Neural cell (in vitro differentiated cells): ENCODE measurements around the gene PPP3CA. TPM values are rescaled to one million over a fixed set of nuclear protein-coding genes. Genes with fewer than 3 reads are reported as not detected.
A peak's percentile ranks its signal among the peaks of the same experiment; 100 is the strongest.

ENCODE experiments used
- H2AFZ ChIP-seq: fragments of 200-600, 300-800 bp; sonication (generic), shearing (Covaris generic); 2 replicates; pipeline ENCODE4 v1.6.0; 2014; ENCODE audit warnings: low read depth, mild to moderate bottlenecking, antibody characterized with exemption, low read length, moderate library complexity
- H3F3A ChIP-seq: fragments of 200-600 bp; shearing (Covaris generic); 2 replicates; pipeline ENCODE4 v1.6.1; 2016; ENCODE audit warnings: mild to moderate bottlenecking, moderate library complexity, mixed read lengths, antibody characterized with exemption, low read length; ENCODE audit not compliant: insufficient read depth, poor library complexity, severe bottlenecking
- H3K27ac ChIP-seq: fragments of 200-600, 300-800 bp; sonication (generic), shearing (Covaris generic); 2 replicates; pipeline ENCODE4 v1.5.1; 2014; ENCODE audit warnings: mild to moderate bottlenecking, low read length, moderate library complexity
- H3K27me3 ChIP-seq: fragments of 300-800, 200-600 bp; sonication (generic), shearing (Covaris generic); 2 replicates; pipeline ENCODE4 v1.6.0; 2014; ENCODE audit warnings: mild to moderate bottlenecking, low read depth, low read length, moderate library complexity; ENCODE audit not compliant: insufficient read depth
- H3K36me3 ChIP-seq: fragments of 300-800, 200-600 bp; sonication (generic), shearing (Covaris generic); 2 replicates; pipeline ENCODE4 v1.5.1; 2014; ENCODE audit warnings: mild to moderate bottlenecking, antibody characterized with exemption, low read length, moderate library complexity; ENCODE audit not compliant: insufficient read depth
- H3K4me2 ChIP-seq: fragments of 300-800, 200-600 bp; sonication (generic), shearing (Covaris generic); 2 replicates; pipeline ENCODE4 v1.6.0; 2014; ENCODE audit warnings: mild to moderate bottlenecking, low read length
- H3K4me3 ChIP-seq: fragments of 300-800, 200-600 bp; sonication (generic), shearing (Covaris generic); 2 replicates; pipeline ENCODE4 v1.5.1; 2014; ENCODE audit warnings: mild to moderate bottlenecking, low read length, moderate library complexity
- H3K79me2 ChIP-seq: fragments of 200-600 bp; shearing (Covaris generic); replicated peaks from 2 replicates; pipeline ENCODE4 v1.6.0; 2014; ENCODE audit warnings: mild to moderate bottlenecking, low read length, moderate library complexity; ENCODE audit not compliant: insufficient read depth
- H3K9ac ChIP-seq: fragments of 300-800, 200-600 bp; sonication (generic), shearing (Covaris generic); 2 replicates; pipeline ENCODE4 v1.6.1; 2016; ENCODE audit warnings: mild to moderate bottlenecking, low read length, mixed read lengths
- H3K9me2 ChIP-seq: fragments of 200-600 bp; shearing (Covaris generic); 2 replicates; pipeline ENCODE4 v1.6.1; 2016; ENCODE audit warnings: mild to moderate bottlenecking, low read length, mixed read lengths; ENCODE audit not compliant: insufficient read depth
- H3K9me3 ChIP-seq: fragments of 200-600, 300-800 bp; sonication (generic), shearing (Covaris generic); 2 replicates; pipeline ENCODE4 v1.6.1; 2016; ENCODE audit warnings: mild to moderate bottlenecking, mixed run types, low read length, moderate library complexity, mixed read lengths
- H4K20me1 ChIP-seq: fragments of 200-600 bp; shearing (Covaris generic); 2 replicates; pipeline ENCODE4 v1.6.1; 2016; ENCODE audit warnings: mild to moderate bottlenecking, mixed run types; ENCODE audit not compliant: insufficient read depth
- EP300 ChIP-seq: fragments of 450-650 bp; conservative IDR thresholded peaks from 2 replicates; pipeline ENCODE4 v1.6.1; 2014; ENCODE audit warnings: antibody characterized with exemption, mild to moderate bottlenecking, moderate library complexity; ENCODE audit not compliant: poor library complexity, severe bottlenecking
- EZH2 ChIP-seq: fragments of 200-600, 300-800 bp; shearing (Covaris generic), sonication (generic); IDR thresholded peaks from 2 replicates; pipeline ENCODE4 v1.6.1; 2014; ENCODE audit warnings: antibody characterized with exemption, low read length, borderline replicate concordance, mild to moderate bottlenecking; ENCODE audit not compliant: insufficient read depth, poor library complexity, severe bottlenecking
- MXI1 ChIP-seq: fragments of 450-650 bp; conservative IDR thresholded peaks from 2 replicates; pipeline ENCODE4 v1.6.1; 2014; ENCODE audit warnings: antibody characterized with exemption, mild to moderate bottlenecking; ENCODE audit not compliant: poor library complexity, severe bottlenecking
- POLR2AphosphoS5 ChIP-seq: IDR thresholded peaks from 2 replicates; pipeline ENCODE4 v1.6.1; 2012
- RAD21 ChIP-seq: fragments of 450-650 bp; conservative IDR thresholded peaks from 2 replicates; pipeline ENCODE4 v1.6.1; 2014; ENCODE audit warnings: antibody characterized with exemption, mild to moderate bottlenecking, moderate library complexity
- SMC3 ChIP-seq: fragments of 450-650 bp; conservative IDR thresholded peaks from 2 replicates; pipeline ENCODE4 v1.6.1; 2014; ENCODE audit warnings: antibody characterized with exemption, mild to moderate bottlenecking, moderate library complexity; ENCODE audit not compliant: poor library complexity
- TAF1 ChIP-seq: IDR thresholded peaks from 2 replicates; pipeline ENCODE4 v1.6.1; 2012; ENCODE audit warnings: low read depth
- polyA plus RNA-seq: library from polyadenylated mRNA; depleted of rRNA; stranded (reverse); fragments of >200 nt; gene quantifications from 2 replicates; pipeline ENCODE4 v1.2.3, GENCODE V29; 2014
- TF ChIP-seq, protein P1 (sequence below): fragments of 450-650 bp; IDR thresholded peaks from 2 replicates; pipeline ENCODE4 v1.5.1; 2014; ENCODE audit warnings: antibody characterized with exemption, mild to moderate bottlenecking, moderate library complexity; ENCODE audit not compliant: poor library complexity, severe bottlenecking
- TF ChIP-seq, protein P2 (sequence below): IDR thresholded peaks from 2 replicates; pipeline ENCODE4 v1.6.1; 2012; ENCODE audit warnings: borderline replicate concordance

Gene PPP3CA
- polyA plus RNA-seq, 1 donor from 2014 or later: 78.2 TPM

DNA sequence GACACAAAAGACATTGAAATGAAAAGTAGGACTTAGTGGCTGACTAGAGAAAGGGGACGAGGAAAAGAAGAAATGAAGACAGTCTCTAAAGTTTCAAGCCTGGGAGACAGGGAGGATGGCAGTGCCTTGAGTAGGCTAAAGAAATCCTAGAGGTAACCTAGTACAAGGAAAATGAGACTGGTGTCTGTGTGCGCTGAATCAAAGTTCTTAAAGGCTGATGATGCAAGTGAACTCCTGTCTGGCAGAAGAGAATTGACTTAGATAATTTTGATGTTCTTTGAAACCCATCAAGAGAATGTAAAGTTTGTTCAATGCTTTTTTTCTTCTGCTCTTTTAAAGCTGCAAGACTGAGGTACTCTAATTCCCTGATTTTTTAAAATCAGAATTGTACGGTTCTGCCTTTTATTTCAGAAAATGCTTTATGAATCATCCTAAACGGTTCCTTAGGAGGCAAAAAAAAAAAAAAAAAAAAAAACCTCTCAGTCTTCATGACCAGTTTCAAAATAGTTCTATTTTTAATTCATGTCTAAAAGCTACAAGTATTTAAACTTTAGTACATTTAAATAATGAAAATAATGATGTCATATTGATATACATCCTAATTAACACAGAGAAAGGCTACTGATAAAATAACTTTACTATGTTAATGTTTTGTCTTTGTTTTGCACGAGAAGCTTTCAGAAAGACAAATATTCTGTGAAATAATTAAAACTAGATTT, 189.8 kb downstream of the PPP3CA start:
- no peaks in the 10 kb centered on the region for H3K9me2 ChIP-seq
- H3F3A ChIP-seq: no peaks in the 10 kb centered on the region
- no peak overlapping the region for H2AFZ ChIP-seq
- no peaks in the 10 kb centered on the region for H4K20me1 ChIP-seq
- H3K27ac ChIP-seq: no peak overlapping the region
- no peaks in the 10 kb centered on the region for H3K36me3 ChIP-seq
- no peak overlapping the region for H3K9ac ChIP-seq
- peak overlapping the region; percentile 3 for H3K4me2 ChIP-seq
- TF ChIP-seq TAF1: no peak
- no peak for TF ChIP-seq POLR2AphosphoS5
- no peak for TF ChIP-seq MXI1
- TF ChIP-seq, protein P1, sequence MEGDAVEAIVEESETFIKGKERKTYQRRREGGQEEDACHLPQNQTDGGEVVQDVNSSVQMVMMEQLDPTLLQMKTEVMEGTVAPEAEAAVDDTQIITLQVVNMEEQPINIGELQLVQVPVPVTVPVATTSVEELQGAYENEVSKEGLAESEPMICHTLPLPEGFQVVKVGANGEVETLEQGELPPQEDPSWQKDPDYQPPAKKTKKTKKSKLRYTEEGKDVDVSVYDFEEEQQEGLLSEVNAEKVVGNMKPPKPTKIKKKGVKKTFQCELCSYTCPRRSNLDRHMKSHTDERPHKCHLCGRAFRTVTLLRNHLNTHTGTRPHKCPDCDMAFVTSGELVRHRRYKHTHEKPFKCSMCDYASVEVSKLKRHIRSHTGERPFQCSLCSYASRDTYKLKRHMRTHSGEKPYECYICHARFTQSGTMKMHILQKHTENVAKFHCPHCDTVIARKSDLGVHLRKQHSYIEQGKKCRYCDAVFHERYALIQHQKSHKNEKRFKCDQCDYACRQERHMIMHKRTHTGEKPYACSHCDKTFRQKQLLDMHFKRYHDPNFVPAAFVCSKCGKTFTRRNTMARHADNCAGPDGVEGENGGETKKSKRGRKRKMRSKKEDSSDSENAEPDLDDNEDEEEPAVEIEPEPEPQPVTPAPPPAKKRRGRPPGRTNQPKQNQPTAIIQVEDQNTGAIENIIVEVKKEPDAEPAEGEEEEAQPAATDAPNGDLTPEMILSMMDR: no peak
- no peak for TF ChIP-seq EZH2
- no peak for TF ChIP-seq SMC3
- no peaks in the 10 kb centered on the region for H3K79me2 ChIP-seq
- H3K4me3 ChIP-seq: peak overlapping the region; percentile 5
- H3K9me3 ChIP-seq: no peaks in the 10 kb centered on the region
- no peaks in the 10 kb centered on the region for H3K27me3 ChIP-seq

DNA sequence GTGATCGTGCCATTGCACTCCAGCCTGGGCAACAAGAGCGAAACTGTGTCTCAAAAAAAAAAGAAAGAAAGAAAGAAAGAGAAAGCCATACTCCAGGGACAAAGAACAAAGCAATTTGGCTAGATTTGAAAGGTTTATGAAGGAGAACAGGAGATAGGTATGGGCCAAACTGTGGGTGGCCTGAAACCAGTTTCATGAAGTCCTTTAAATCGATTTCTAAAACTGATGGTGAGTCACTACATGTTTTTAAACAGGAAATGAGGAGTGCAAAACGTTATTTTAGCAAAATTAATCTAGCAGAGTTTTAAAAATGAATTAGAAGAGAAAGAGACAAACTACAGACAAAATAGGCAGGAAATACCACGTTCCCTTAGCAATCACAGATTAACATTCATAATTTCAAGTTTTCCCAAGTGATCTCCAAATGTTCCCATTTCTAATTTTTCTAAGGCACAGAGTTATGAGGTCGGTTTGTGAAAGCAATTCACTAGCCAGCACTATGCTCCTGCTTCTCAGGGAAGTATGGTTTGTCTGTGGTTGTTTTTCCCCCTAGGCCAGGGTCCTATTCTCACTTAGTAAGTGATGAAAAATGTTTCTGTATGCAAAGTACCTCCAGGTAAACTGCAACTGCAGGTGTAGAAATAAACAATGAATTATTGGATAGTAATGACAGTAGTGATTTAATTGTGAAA, 190.6 kb downstream of the PPP3CA start:
- Histone ChIP-seq H4K20me1 (no peaks in the 10 kb centered on the region), H3K4me2 (no peak overlapping the region), H2AFZ (no peak overlapping the region), H3K79me2 (no peaks in the 10 kb centered on the region), H3K9me2 (no peaks in the 10 kb centered on the region), H3K36me3 (no peaks in the 10 kb centered on the region), H3K27me3 (no peaks in the 10 kb centered on the region), H3K9me3 (no peaks in the 10 kb centered on the region), H3K4me3 (no peak overlapping the region), H3F3A (no peaks in the 10 kb centered on the region), H3K9ac (no peak overlapping the region), H3K27ac (no peak overlapping the region)
- TF ChIP-seq RAD21 (no peak), EP300 (no peak), MXI1 (no peak), EZH2 (no peak)

DNA sequence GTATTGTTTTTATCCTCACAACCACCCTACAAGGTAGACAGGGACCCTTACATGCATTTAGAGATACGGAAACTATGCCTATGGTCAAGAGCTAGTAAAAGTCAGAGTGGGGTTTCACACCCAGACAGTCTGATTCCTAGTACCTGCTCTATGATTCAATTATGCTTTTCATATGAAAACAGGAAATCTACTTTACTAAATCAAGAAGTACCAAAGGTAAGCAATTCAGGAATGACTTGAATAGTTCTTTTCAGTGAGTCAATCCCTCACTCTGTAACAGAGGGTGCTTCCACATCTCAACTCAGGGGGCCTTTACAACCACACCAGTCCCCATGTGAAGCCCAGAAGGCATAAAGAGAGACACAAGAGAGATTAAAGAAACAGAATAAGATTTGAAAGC, 191.4 kb downstream of the PPP3CA start:
- no peaks in the 10 kb centered on the region for H3K27me3 ChIP-seq
- no peaks in the 10 kb centered on the region for H3K36me3 ChIP-seq
- H3F3A ChIP-seq: no peaks in the 10 kb centered on the region
- TF ChIP-seq MXI1: no peak
- no peak for TF ChIP-seq RAD21
- TF ChIP-seq EZH2: no peak
- TF ChIP-seq, protein P1: no peak
- no peak for TF ChIP-seq TAF1
- TF ChIP-seq, protein P2, sequence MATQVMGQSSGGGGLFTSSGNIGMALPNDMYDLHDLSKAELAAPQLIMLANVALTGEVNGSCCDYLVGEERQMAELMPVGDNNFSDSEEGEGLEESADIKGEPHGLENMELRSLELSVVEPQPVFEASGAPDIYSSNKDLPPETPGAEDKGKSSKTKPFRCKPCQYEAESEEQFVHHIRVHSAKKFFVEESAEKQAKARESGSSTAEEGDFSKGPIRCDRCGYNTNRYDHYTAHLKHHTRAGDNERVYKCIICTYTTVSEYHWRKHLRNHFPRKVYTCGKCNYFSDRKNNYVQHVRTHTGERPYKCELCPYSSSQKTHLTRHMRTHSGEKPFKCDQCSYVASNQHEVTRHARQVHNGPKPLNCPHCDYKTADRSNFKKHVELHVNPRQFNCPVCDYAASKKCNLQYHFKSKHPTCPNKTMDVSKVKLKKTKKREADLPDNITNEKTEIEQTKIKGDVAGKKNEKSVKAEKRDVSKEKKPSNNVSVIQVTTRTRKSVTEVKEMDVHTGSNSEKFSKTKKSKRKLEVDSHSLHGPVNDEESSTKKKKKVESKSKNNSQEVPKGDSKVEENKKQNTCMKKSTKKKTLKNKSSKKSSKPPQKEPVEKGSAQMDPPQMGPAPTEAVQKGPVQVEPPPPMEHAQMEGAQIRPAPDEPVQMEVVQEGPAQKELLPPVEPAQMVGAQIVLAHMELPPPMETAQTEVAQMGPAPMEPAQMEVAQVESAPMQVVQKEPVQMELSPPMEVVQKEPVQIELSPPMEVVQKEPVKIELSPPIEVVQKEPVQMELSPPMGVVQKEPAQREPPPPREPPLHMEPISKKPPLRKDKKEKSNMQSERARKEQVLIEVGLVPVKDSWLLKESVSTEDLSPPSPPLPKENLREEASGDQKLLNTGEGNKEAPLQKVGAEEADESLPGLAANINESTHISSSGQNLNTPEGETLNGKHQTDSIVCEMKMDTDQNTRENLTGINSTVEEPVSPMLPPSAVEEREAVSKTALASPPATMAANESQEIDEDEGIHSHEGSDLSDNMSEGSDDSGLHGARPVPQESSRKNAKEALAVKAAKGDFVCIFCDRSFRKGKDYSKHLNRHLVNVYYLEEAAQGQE: no peak
- no peak for TF ChIP-seq POLR2AphosphoS5
- TF ChIP-seq SMC3: no peak
- TF ChIP-seq EP300: no peak
- H3K4me2 ChIP-seq: no peak overlapping the region
- H3K9me3 ChIP-seq: no peaks in the 10 kb centered on the region
- no peaks in the 10 kb centered on the region for H3K9me2 ChIP-seq
- H4K20me1 ChIP-seq: no peaks in the 10 kb centered on the region
- no peak overlapping the region for H3K4me3 ChIP-seq
- H3K9ac ChIP-seq: no peak overlapping the region
- H3K27ac ChIP-seq: no peak overlapping the region
- H3K79me2 ChIP-seq: no peaks in the 10 kb centered on the region
- no peak overlapping the region for H2AFZ ChIP-seq
